ENCODE results near the gene ANGPT4. TPM values are rescaled to one million over a fixed set of nuclear protein-coding genes. Genes with fewer than 3 reads are reported as not detected.

ANGPT4 gene
- total RNA-seq, 2 donors from 2014 or later, result under 0.01 to 0.66 TPM

DNA sequence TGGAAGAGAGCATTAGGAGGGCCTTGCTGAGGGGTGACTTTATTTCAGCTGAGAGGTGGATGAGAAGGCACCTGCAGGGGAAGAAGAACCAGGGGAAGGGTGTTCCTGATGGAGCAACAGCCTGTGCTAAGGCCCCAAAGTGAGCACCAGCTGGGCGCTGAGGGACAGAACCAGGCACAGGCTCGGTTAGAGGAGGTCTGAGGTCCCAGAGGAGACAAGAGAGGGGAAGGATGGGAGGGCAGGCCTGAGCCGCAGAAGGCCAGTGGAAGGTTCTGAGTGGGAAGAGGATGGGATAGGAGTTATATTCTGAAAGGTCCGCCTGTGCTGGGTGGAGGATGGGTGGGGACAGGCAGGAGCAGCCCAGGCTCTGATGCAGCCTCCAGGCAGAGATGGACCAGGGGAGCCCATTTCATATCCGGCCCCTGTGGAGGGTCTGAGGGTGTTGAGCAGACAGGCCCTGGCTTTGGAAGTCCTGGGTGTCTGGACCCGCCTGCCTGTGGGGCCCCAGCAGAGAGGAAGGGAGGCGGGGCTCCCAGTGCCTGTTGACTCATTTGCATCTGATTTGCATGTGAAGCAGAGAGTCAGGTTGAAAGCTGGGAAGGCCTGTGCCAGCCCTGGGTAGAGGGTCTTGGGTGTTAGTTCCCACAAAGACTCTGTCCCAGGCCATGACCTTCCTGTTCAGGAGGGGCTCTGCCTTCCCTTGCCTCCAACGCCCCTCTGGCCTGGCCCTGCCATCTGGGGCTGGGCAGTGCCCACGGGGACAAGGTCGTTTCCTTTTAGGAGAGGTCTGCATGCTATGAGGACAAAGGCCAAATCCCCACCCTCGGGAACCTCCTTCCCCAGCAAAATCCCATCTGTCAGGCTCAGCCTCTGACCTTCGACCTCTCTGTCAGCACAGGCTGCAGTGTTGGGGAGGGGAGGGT is 93.2 kb downstream of the ANGPT4 start:
- intact Hi-C loops (cut with DNase I), result no loop called here
- DNase-seq, result no peak

DNA sequence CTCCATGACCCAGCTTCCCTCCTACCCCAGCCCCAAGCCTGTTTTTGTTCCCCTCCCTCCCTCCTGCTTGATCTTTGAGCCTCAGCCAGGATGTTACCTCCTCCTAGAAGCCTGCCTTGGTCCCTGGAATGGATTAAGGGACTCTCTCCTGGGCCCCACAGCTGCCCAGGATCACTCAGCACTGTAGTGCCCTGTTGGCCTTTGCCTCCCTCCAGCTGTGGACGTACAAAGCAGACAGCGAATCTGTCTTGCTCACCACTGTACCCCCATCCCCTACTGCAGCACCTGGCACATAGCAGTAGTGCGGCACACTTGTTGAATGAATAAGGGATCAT is 94.4 kb downstream of the ANGPT4 start:
- Histone ChIP-seq H3K4me1 (no peaks in the 10 kb centered on the region), H3K27ac (no peak overlapping the region), H3K9me3 (no peaks in the 10 kb centered on the region), H3K36me3 (replicated peaks in 1 of 2; ENCODE audit: insufficient read depth in 1 of 2, low read depth in 2 of 2) (no peaks in the 10 kb centered on the region), H3K4me3 (no peak overlapping the region), H3K27me3 (no peaks in the 10 kb centered on the region)
- WGBS, 2 donors, result 86 to 100% methylated on average over 3 of the region's 3 CpGs
- DNase-seq (no peak), ATAC-seq (no peak)
- intact Hi-C loops (cut with DNase I), result no loop called here
- TF ChIP-seq POLR2A (IDR thresholded peaks at IDR 0.05), result no peak
- TF ChIP-seq, protein P1, sequence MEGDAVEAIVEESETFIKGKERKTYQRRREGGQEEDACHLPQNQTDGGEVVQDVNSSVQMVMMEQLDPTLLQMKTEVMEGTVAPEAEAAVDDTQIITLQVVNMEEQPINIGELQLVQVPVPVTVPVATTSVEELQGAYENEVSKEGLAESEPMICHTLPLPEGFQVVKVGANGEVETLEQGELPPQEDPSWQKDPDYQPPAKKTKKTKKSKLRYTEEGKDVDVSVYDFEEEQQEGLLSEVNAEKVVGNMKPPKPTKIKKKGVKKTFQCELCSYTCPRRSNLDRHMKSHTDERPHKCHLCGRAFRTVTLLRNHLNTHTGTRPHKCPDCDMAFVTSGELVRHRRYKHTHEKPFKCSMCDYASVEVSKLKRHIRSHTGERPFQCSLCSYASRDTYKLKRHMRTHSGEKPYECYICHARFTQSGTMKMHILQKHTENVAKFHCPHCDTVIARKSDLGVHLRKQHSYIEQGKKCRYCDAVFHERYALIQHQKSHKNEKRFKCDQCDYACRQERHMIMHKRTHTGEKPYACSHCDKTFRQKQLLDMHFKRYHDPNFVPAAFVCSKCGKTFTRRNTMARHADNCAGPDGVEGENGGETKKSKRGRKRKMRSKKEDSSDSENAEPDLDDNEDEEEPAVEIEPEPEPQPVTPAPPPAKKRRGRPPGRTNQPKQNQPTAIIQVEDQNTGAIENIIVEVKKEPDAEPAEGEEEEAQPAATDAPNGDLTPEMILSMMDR (IDR thresholded peaks at IDR 0.05), result no peak

More for the DNA sequence above, 93.2 kb downstream of the ANGPT4 start:
- 69 to 89% methylated on average over 7 to 12 of the region's 12 CpGs for WGBS, 2 donors
- no peaks in the 10 kb centered on the region for H3K4me1 ChIP-seq
- TF ChIP-seq, protein P1 (IDR thresholded peaks at IDR 0.05), result no peak
- no peak for TF ChIP-seq POLR2A (IDR thresholded peaks at IDR 0.05)
- no peaks in the 10 kb centered on the region for H3K36me3 ChIP-seq (replicated peaks in 1 of 2; ENCODE audit: insufficient read depth in 1 of 2, low read depth in 2 of 2)
- H3K27me3 ChIP-seq, result no peaks in the 10 kb centered on the region
- ATAC-seq, result no peak
- H3K9me3 ChIP-seq, result no peaks in the 10 kb centered on the region
- no peak overlapping the region for H3K4me3 ChIP-seq
- H3K27ac ChIP-seq, result no peak overlapping the region

DNA sequence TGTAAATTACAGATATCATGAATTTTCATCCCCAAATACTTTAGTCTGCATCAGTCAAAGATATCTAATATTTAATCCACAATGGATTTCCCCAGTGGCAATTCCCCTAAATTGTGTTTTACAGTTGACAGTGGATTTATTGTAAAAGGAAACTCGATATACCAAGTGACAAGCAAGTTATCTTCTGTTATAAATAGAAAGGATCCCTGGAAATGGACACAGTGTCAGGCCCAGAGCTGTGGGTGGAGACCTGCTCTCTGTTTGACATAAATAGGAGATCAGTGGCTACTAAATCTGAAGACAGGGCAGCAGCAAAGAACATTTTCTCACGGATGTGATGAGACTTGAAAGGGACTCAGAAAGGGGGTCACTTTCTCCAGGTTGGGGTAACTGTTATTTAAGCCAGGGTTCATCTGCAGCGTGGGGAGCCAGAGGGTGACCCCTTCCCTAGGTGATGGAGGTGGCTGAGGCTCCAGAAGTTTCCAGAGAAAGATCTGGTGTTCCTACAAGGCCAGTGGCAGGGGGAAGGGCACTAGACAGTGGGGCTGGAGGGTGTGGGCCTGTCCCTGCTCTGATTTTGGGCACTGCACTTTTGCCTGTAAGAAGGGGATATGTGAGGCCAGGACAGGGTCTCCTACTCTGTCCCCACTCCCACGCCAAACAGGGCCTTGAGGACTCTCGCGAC is 94.9 kb downstream of the ANGPT4 start:
- H3K4me3 ChIP-seq, result no peak overlapping the region
- TF ChIP-seq POLR2A (IDR thresholded peaks at IDR 0.05), result no peak
- TF ChIP-seq, protein P1 (IDR thresholded peaks at IDR 0.05), result no peak
- no peak overlapping the region for H3K27ac ChIP-seq
- no peaks in the 10 kb centered on the region for H3K4me1 ChIP-seq
- DNase-seq (no peak), ATAC-seq (no peak)
- intact Hi-C loops (cut with DNase I), result no loop called here
- H3K36me3 ChIP-seq (replicated peaks in 1 of 2; ENCODE audit: insufficient read depth in 1 of 2, low read depth in 2 of 2), result no peaks in the 10 kb centered on the region
- H3K27me3 ChIP-seq, result no peaks in the 10 kb centered on the region
- WGBS, 2 donors, result 52 to 54% methylated on average over 6 of the region's 6 CpGs
- no peaks in the 10 kb centered on the region for H3K9me3 ChIP-seq

- Histone ChIP-seq H3K9me3 (no peaks in the 10 kb centered on the region), H3K36me3 (replicated peaks in 1 of 2; ENCODE audit: insufficient read depth in 1 of 2, low read depth in 2 of 2) (no peaks in the 10 kb centered on the region), H3K4me3 (no peak overlapping the region), H3K27me3 (no peaks in the 10 kb centered on the region), H3K4me1 (no peaks in the 10 kb centered on the region), H3K27ac (no peak overlapping the region)
- ATAC-seq (no peak), DNase-seq (no peak)
- WGBS, 2 donors, result 80 to 94% methylated on average over 3 of the region's 3 CpGs
- TF ChIP-seq, protein P1 (IDR thresholded peaks at IDR 0.05), result no peak
- TF ChIP-seq POLR2A (IDR thresholded peaks at IDR 0.05), result no peak
- intact Hi-C loops (cut with DNase I), result no loop called here
Observed at GRCh38 chr20:820323-820953, 95.7 kb downstream of the ANGPT4 start.

Other genes with a start within 250 kb of the ANGPT4 start
- gene SCRT2, start 240.5 kb downstream of the ANGPT4 start, total RNA-seq, result under 1 TPM in 1 of 2 donors, not detected in 1; under 0.01 TPM
- 1 to 10 TPM in 1 of 2 donors, under 1 TPM in 1; 0.33 to 1.3 TPM for gene SLC52A3, start 147.8 kb downstream of the ANGPT4 start, total RNA-seq
- 1 to 10 TPM; 7.0 to 8.2 TPM for gene FAM110A, start 82.6 kb downstream of the ANGPT4 start, total RNA-seq
- not detected for gene RSPO4, start 86.0 kb upstream of the ANGPT4 start, total RNA-seq
- gene PSMF1, start 202.3 kb upstream of the ANGPT4 start, total RNA-seq, result 10 to 100 TPM; 32.9 to 53.1 TPM

All from body of pancreas (tissue), 4 donors.